GM10248 (cell line): Measurements from ENCODE around the gene INMT.

Experiments used
- CTCF ChIA-PET: fragments of 300-600 bp; sonication (Branson Sonifier 250); formaldehyde crosslinking; extraction: SDS; loops from one replicate; lab custom pipeline; 2021; ENCODE audit warnings: antibody characterized with exemption; lab: Yijun Ruan, JAX
- POLR2A ChIA-PET: fragments of 350-650 bp; sonication (Branson Sonifier 250); formaldehyde crosslinking; extraction: SDS; loops from one replicate; lab custom pipeline; 2020; ENCODE audit warnings: antibody characterized with exemption; lab: Yijun Ruan, JAX
- DNase-seq: peaks from one replicate; pipeline ENCODE4 v3.0.0; 2012; ENCODE audit errors: extremely low spot score
- CTCF ChIP-seq: IDR thresholded peaks from 2 replicates; pipeline ENCODE4 v1.5.1; 2012; ENCODE audit warnings: mild to moderate bottlenecking, low read depth; ENCODE audit errors: extremely low read depth, missing control alignments, control extremely low read depth

Gene INMT

DNA sequence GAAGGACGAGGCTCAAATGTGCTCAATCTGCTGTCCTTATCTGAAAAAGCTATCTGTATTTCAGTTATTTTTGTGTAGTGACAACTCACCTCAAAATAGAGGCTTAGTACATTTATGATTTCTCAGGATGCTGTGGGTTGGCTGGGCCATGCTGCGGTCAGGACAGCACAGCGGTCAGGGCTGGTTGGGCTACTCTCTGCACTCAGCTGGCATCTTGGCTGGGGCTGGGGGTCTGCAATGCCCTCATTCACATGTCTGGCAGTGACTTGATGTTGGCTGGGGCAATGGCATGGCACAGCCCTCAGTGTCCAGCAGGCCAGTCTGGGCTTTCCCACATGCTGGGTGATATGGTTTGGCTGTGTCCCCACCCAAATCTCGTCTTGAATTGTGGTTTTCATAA, 15.6 kb upstream of the INMT start:
- DNase-seq = no peak
- CTCF ChIA-PET = no interaction called here
- TF ChIP-seq CTCF = no peak
- POLR2A ChIA-PET = no interaction called here

GRCh38 chr7:30738026-30738915, 13.7 kb upstream of the INMT start:
- ChIA-PET POLR2A (no interaction called here), CTCF (interaction anchor here (0.8 to 5.2 kb wide), 5 partner anchors 12 to 190 kb away, joined by 3 to 44 read pairs (median 3); no protein-coding TSS in a partner anchor)

GRCh38 chr7:30739691-30740090, 12.2 kb upstream of the INMT start:
- no peak for TF ChIP-seq CTCF
- POLR2A ChIA-PET = no interaction called here
- no peak for DNase-seq
- CTCF ChIA-PET = interaction anchor here (0.7 to 5.2 kb wide), 34 partner anchors 9 to 562 kb away, joined by 3 to 44 read pairs (median 4); partner anchors contain the start of gene INMT

More at GRCh38 chr7:30738026-30738915, 13.7 kb upstream of the INMT start:
- TF ChIP-seq CTCF = no peak
- no peak for DNase-seq

DNA sequence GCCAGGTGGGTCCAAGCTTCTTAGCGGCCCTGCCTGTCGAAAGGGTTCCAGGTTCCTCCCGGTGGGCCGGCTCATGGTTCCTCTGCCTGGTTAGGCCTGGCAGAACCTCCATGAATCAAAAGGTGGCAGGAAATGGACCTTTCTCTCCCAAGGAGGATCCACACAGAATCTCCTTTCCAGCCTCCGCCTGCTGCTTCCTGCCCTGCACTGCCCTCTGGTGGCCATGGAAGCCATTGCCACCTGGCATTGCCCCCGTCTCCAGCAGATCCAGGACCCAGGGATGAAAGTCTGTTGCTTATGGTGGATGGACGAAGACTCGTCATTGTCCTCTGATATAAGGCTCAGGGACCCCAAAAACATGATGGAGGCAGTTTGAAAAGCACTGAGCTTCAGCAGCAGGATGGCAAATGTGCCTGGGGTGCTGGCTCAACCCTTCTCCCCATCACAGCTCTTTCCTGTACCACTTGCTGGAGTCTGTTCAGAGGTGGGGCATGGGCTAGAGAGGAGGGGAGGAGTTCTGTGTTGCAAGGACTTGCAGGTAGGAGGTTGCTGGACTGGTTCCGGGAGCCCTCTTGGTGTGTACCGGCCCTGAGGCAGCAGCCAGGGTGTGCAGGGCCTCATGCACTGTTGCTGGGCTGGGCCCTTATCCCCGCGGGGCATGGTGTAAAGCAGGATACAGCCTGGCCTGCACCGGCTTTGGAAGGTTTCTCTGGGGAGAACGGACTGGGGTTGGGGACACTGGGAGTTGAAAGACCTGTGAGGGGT, 11.3 kb upstream of the INMT start:
- peak; percentile 99 for TF ChIP-seq CTCF
- POLR2A ChIA-PET = no interaction called here
- CTCF ChIA-PET = interaction anchor here (0.7 to 5.2 kb wide), 41 partner anchors 10 to 563 kb away, joined by 3 to 44 read pairs (median 3); partner anchors contain the start of gene INMT
- peak; percentile 88 for DNase-seq

- no peak for TF ChIP-seq CTCF
- ChIA-PET CTCF (interaction anchor here (0.9 to 5.2 kb wide), 18 partner anchors 9 to 578 kb away, joined by 3 to 44 read pairs (median 6); partner anchors contain the start of gene INMT), POLR2A (no interaction called here)
- DNase-seq = no peak
These were observed 10.6 kb upstream of the INMT start for GRCh38 chr7:30741289-30741688.

GRCh38 chr7:30743371-30744074, 8.4 kb upstream of the INMT start:
- ChIA-PET CTCF (no interaction called here), POLR2A (no interaction called here)
- peak; percentile 21 for TF ChIP-seq CTCF
- no peak for DNase-seq
